Osteoblast (primary cell): Measurements from ENCODE around the gene PATJ. TPM values are rescaled to one million over a fixed set of nuclear protein-coding genes. Genes with fewer than 3 reads are reported as not detected.
"Not testable (repeated sequence)": the region's sequence is repeated elsewhere in the genome, so short reads cannot be mapped to it uniquely, and the experiment has no call there.

ENCODE experiments used
- DNase-seq: peaks from one replicate; pipeline ENCODE4 v3.0.0; 2011; ENCODE audit warnings: low spot score, mixed read lengths; ENCODE audit not compliant: insufficient read length; ENCODE audit errors: missing footprints
- H2AFZ ChIP-seq: 2 replicates; pipeline ENCODE4 v1.6.0; 2011; ENCODE audit warnings: mild to moderate bottlenecking, low read length
- H3K27ac ChIP-seq: 2 replicates; pipeline ENCODE4 v1.5.1; 2011; ENCODE audit warnings: mild to moderate bottlenecking, low read depth, low read length, moderate library complexity
- H3K27me3 ChIP-seq: 2 replicates; pipeline ENCODE4 v1.6.0; 2012; ENCODE audit warnings: mild to moderate bottlenecking, control low read depth, inconsistent platforms, low read length, moderate library complexity; ENCODE audit not compliant: insufficient read depth
- H3K36me3 ChIP-seq: 2 replicates; pipeline ENCODE4 v1.5.1; 2011; ENCODE audit warnings: mild to moderate bottlenecking, low read length, control low read depth, moderate library complexity; ENCODE audit not compliant: insufficient read depth
- H3K4me1 ChIP-seq: 2 replicates; pipeline ENCODE4 v1.5.1; 2011; ENCODE audit warnings: mild to moderate bottlenecking, low read length, control low read depth, moderate library complexity; ENCODE audit not compliant: insufficient read depth
- H3K4me2 ChIP-seq: 2 replicates; pipeline ENCODE4 v1.6.0; 2011; ENCODE audit warnings: mild to moderate bottlenecking, low read length; ENCODE audit not compliant: insufficient read depth
- H3K4me3 ChIP-seq: fragments of 200-600 bp; sonication (generic); 3 replicates; pipeline ENCODE4 v1.5.1; 2012; ENCODE audit warnings: mild to moderate bottlenecking, low read length, inconsistent platforms; ENCODE audit not compliant: insufficient read depth
- H3K79me2 ChIP-seq: 2 replicates; pipeline ENCODE4 v1.6.0; 2012; ENCODE audit warnings: mild to moderate bottlenecking, low read length, control low read depth, inconsistent platforms; ENCODE audit not compliant: insufficient read depth
- H3K9me3 ChIP-seq: 2 replicates; pipeline ENCODE4 v1.5.1; 2011; ENCODE audit warnings: low read depth, low read length, control low read depth
- H4K20me1 ChIP-seq: 2 replicates; pipeline ENCODE4 v1.6.0; 2012; ENCODE audit warnings: mild to moderate bottlenecking, low read length, control low read depth; ENCODE audit not compliant: insufficient read depth
- CTCF ChIP-seq: IDR thresholded peaks from 2 replicates; pipeline ENCODE4 v1.5.1; 2011; ENCODE audit warnings: mild to moderate bottlenecking, low read depth, low read length, moderate library complexity; ENCODE audit errors: extremely low read depth
- total RNA-seq: library from RNA; depleted of rRNA; stranded (reverse); fragments of >200 nt; gene quantifications from 2 replicates; pipeline ENCODE4 v1.2.3, GENCODE V29; 2012

Gene PATJ
- total RNA-seq, 1 donor, result 10.1 TPM

GRCh38 chr1:61839679-61840078 is 97.4 kb downstream of the PATJ start:
- H3K27me3 ChIP-seq, result no peaks in the 10 kb centered on the region
- DNase-seq, result peak; percentile 76
- H3K36me3 ChIP-seq, result no peaks in the 10 kb centered on the region
- TF ChIP-seq CTCF, result no peak
- H3K4me2 ChIP-seq, result no peak overlapping the region
- no peaks in the 10 kb centered on the region for H3K9me3 ChIP-seq
- H3K79me2 ChIP-seq, result no peaks in the 10 kb centered on the region
- H4K20me1 ChIP-seq, result no peaks in the 10 kb centered on the region
- H3K4me1 ChIP-seq, result peaks cover 9% of the 10 kb centered on the region
- no peak overlapping the region for H3K27ac ChIP-seq
- no peak overlapping the region for H2AFZ ChIP-seq
- no peak overlapping the region for H3K4me3 ChIP-seq

- no peaks in the 10 kb centered on the region for H3K36me3 ChIP-seq
- H3K9me3 ChIP-seq, result no peaks in the 10 kb centered on the region
- no peak for TF ChIP-seq CTCF
- H3K27me3 ChIP-seq, result no peaks in the 10 kb centered on the region
- H4K20me1 ChIP-seq, result no peaks in the 10 kb centered on the region
- H3K4me2 ChIP-seq, result no peak overlapping the region
- no peak for DNase-seq
- no peaks in the 10 kb centered on the region for H3K79me2 ChIP-seq
- H2AFZ ChIP-seq, result no peak overlapping the region
- H3K4me1 ChIP-seq, result peaks cover 9% of the 10 kb centered on the region
- no peak overlapping the region for H3K4me3 ChIP-seq
- no peak overlapping the region for H3K27ac ChIP-seq
These were observed 99.8 kb downstream of the PATJ start for GRCh38 chr1:61842036-61842435.

DNA sequence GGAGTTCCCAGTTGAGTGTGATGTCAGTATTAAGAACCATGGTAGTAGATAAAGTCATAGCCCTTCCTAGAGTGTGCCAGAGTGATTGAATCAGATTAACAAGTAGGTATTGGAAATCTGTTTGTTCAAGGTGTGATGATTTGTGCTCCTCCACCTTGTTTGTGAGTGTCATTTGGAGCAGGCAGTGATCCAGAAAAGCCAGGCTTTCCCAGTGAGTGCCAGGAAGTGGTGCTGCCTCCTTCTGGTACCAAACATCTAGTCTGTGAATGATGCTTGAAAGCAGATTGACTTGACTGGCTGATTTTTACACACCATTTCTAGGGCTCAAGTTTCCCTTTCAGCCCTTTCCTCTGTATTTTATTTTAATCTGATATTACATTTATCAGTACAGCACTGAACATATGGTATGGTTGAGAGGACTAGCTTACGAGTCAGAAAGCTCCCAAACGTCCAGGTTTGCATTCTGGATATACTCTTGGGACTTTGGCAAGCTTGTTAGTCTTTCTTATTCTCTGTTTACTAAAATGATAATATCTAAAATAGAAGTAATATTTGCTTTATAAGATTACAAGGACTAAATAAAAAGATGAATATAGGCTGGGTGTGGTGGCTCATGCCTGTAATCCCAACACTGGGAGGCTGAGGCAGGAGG is 100.7 kb downstream of the PATJ start:
- Histone ChIP-seq H3K9me3 (no peaks in the 10 kb centered on the region), H3K27me3 (no peaks in the 10 kb centered on the region), H4K20me1 (no peaks in the 10 kb centered on the region), H3K79me2 (no peaks in the 10 kb centered on the region), H3K4me2 (no peak overlapping the region), H3K27ac (no peak overlapping the region), H3K4me1 (peaks cover 12% of the 10 kb centered on the region), H3K4me3 (no peak overlapping the region), H3K36me3 (no peaks in the 10 kb centered on the region), H2AFZ (no peak overlapping the region)
- peak; percentile 40 for TF ChIP-seq CTCF
- no peak for DNase-seq

- Histone ChIP-seq H3K27me3 (no peaks in the 10 kb centered on the region), H3K36me3 (no peaks in the 10 kb centered on the region), H2AFZ (no peak overlapping the region), H4K20me1 (no peaks in the 10 kb centered on the region), H3K4me1 (peaks cover 12% of the 10 kb centered on the region), H3K9me3 (no peaks in the 10 kb centered on the region), H3K4me2 (no peak overlapping the region), H3K79me2 (no peaks in the 10 kb centered on the region), H3K27ac (no peak overlapping the region), H3K4me3 (no peak overlapping the region)
- DNase-seq, result no peak
- TF ChIP-seq CTCF, result no peak
These were observed 101.7 kb downstream of the PATJ start for GRCh38 chr1:61844006-61844405.

- DNase-seq, H3K36me3 ChIP-seq, H4K20me1 ChIP-seq, H3K4me1 ChIP-seq, H3K9me3 ChIP-seq, H3K27me3 ChIP-seq, H3K27ac ChIP-seq, H3K79me2 ChIP-seq, H2AFZ ChIP-seq, H3K4me3 ChIP-seq, H3K4me2 ChIP-seq: not testable (repeated sequence)
These were observed 102.4 kb downstream of the PATJ start for GRCh38 chr1:61844664-61845063.
